HAP-1 (cell line): ENCODE results near the gene DMTF1.
A peak's percentile ranks its signal among the peaks of the same experiment; 100 is the strongest.

Source experiments
- DNase-seq, 2 experiments: peaks; one replicate each; pipeline ENCODE4 v3.0.0-alpha.2; 2016 to 2020; ENCODE audit warnings: low spot score in 2 of 2
- H3K27me3 ChIP-seq: fragments of 250-450 bp; sonication (Bioruptor Pico); 2 replicates; pipeline ENCODE4 v1.5.1; 2020; ENCODE audit warnings: low read depth, mild to moderate bottlenecking, moderate library complexity
- H3K36me3 ChIP-seq: fragments of 250-450 bp; sonication (Bioruptor Pico); replicated peaks from 2 replicates; pipeline ENCODE4 v1.5.1; 2020; ENCODE audit warnings: mild to moderate bottlenecking
- H3K4me1 ChIP-seq: fragments of 250-450 bp; sonication (Bioruptor Pico); 2 replicates; pipeline ENCODE4 v1.5.1; 2020; ENCODE audit warnings: mild to moderate bottlenecking
- H3K4me3 ChIP-seq: fragments of 250-450 bp; sonication (Bioruptor Pico); 2 replicates; pipeline ENCODE4 v1.5.1; 2020; ENCODE audit warnings: mild to moderate bottlenecking, moderate library complexity
- H3K9me3 ChIP-seq: fragments of 250-450 bp; sonication (Bioruptor Pico); 2 replicates; pipeline ENCODE4 v1.5.1; 2020; ENCODE audit warnings: mild to moderate bottlenecking, moderate library complexity
- in situ Hi-C: fragments of 300-500 bp; cut with MboI; formaldehyde crosslinking; loops from 3 replicates; pipeline ENCODE4 v1.14.3; 2020; ENCODE audit warnings: low sequenced_read_pairs, inconsistent platforms, mixed read lengths

DMTF1 gene

DNA sequence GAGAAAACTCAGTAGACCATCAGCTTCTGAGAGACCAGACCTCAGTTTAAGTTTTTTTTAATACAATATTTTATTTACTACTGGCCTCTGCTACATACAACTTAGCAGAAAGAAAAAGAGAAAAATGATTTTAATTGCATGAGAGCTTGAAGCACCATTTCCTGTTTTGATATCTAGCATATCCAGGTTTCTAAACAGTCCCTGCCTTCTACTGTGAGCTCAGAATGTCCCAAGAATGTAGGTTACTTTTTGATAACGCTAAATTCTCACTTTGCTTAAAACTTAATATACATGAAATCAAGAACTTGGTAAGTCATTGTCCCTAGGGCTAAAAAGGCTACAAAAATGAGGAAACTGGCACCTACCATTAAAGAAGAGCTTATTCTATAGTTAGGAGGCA lies 60.2 kb downstream of the DMTF1 start:
- Histone ChIP-seq H3K9me3 (0 out of 2 replicates have a peak, but pooled peaks cover 3% of the 10 kb centered on the region), H3K27me3 (no peaks in the 10 kb centered on the region), H3K4me3 (no peak overlapping the region), H3K4me1 (no peaks in the 10 kb centered on the region; the same call in 1 of the 2 replicates), H3K36me3 (peaks cover 24% of the 10 kb centered on the region)
- no peak for DNase-seq
- in situ Hi-C loops, result no loop called here

DNA sequence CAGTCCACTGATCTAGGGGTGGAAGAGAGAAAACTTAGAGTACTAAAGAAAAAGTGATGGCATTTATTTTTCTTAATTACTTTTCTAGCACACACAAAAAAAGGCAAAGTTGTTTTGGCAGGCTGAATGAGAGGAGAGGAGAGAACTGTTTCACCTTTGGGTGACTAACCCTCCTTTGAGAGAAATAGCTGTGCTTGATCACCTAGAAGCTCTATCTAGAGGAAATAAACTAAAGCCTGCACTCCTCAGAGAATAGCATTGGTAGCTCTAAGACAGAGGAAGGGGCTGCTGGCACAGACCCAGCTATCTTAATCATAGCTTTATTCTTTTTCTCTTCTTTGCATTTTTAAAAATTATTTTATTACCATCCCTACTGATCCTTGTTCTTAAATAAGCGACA lies 61.0 kb downstream of the DMTF1 start:
- in situ Hi-C loops, result no loop called here
- Histone ChIP-seq H3K36me3 (peaks cover 26% of the 10 kb centered on the region), H3K27me3 (no peaks in the 10 kb centered on the region), H3K9me3 (0 out of 2 replicates have a peak, but pooled peaks cover 3% of the 10 kb centered on the region), H3K4me1 (peaks cover 2% of the 10 kb centered on the region; the same call in 1 of the 2 replicates), H3K4me3 (no peak overlapping the region)
- DNase-seq, result no peak

DNA sequence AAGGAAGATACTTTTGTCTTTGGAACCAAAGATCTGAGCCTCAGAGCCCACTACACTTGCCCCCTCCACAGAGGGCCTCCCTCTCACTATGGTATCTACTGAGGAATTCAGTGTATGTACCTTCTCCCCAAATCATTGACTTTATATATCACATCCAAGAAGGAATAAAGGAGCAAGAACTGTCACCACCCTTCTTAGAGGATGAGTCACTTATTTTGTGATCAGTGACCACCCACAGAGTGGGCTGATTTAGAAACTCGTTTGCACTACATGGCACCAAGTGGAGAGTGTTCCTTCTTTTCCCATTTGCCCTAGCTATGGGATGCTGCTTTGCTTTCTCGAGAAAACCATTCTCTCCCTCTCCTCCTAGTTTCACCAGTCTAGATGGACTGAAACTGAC lies 61.6 kb downstream of the DMTF1 start:
- no peak for DNase-seq
- H3K4me3 ChIP-seq, result no peak overlapping the region
- 0 out of 2 replicates have a peak, but pooled peaks cover 3% of the 10 kb centered on the region for H3K9me3 ChIP-seq
- H3K4me1 ChIP-seq, result peaks cover 5% of the 10 kb centered on the region; the same call in 1 of the 2 replicates
- in situ Hi-C loops, result no loop called here
- peaks cover 26% of the 10 kb centered on the region for H3K36me3 ChIP-seq
- H3K27me3 ChIP-seq, result no peaks in the 10 kb centered on the region

DNA sequence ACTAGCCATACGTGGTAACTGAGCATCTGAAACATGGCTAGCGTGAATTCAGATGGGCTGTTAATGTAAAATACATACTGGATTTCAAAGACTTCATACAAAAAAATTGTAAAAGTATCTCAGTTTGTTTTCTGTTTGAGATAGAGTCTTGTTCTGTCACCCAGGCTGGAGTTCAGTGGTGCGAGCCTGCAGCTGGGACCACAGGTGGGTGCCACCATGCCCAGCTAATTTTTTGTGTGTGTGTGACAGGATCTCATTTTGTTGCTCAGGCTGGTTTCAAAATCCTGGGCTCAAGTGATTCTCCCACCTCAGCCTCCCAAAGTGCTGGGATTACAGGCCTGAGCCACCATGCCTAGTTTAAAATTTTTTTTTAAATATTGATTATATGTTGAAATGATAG lies 62.8 kb downstream of the DMTF1 start:
- DNase-seq, result no peak
- peaks cover 28% of the 10 kb centered on the region for H3K36me3 ChIP-seq
- H3K27me3 ChIP-seq, result no peaks in the 10 kb centered on the region
- no peak overlapping the region for H3K4me3 ChIP-seq
- in situ Hi-C loops, result no loop called here
- peaks cover 5% of the 10 kb centered on the region; the same call in 1 of the 2 replicates for H3K4me1 ChIP-seq
- no peaks in the 10 kb centered on the region for H3K9me3 ChIP-seq

DNA sequence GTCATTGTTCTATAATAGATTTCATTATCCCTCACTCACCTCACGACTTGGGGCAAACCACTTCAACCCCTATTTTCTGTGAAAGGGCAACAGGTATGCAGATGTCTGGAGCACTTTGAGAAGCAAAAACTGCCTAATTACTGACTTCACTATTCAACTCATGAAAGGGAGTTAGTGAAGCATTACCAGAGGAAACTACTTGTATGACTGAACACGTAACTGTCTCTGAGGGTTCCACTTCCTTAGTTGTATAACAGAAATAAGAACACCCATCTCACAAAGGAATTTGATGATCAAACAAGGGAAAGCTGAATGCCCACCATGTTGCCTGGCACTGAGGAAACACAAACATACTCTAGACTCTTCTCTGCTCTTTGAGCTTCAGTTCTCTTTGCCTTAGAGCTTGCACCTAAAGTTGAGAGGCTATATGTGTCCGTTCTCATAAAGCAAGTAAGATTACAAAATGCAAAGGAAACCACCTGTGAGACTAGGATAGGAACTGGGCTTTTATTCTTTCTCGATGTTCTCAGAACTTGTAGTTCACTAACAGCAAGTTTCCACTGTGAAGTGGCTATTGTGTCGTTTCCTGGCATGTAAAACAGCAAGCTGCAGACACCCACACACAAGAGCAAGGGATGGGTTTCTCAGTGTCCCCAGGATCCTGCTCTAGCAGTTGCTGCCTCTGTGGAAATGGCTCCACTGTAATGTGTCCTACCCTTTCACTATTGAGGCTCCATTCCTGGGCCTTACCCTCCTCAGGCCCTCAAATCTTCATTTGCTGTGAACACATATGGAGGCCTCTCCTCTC lies 64.7 kb downstream of the DMTF1 start:
- no peak overlapping the region for H3K4me3 ChIP-seq
- H3K4me1 ChIP-seq, result peaks cover 8% of the 10 kb centered on the region
- no peak for DNase-seq
- no peaks in the 10 kb centered on the region for H3K9me3 ChIP-seq
- in situ Hi-C loops, result no loop called here
- H3K36me3 ChIP-seq, result peaks cover 18% of the 10 kb centered on the region
- H3K27me3 ChIP-seq, result no peaks in the 10 kb centered on the region

DNA sequence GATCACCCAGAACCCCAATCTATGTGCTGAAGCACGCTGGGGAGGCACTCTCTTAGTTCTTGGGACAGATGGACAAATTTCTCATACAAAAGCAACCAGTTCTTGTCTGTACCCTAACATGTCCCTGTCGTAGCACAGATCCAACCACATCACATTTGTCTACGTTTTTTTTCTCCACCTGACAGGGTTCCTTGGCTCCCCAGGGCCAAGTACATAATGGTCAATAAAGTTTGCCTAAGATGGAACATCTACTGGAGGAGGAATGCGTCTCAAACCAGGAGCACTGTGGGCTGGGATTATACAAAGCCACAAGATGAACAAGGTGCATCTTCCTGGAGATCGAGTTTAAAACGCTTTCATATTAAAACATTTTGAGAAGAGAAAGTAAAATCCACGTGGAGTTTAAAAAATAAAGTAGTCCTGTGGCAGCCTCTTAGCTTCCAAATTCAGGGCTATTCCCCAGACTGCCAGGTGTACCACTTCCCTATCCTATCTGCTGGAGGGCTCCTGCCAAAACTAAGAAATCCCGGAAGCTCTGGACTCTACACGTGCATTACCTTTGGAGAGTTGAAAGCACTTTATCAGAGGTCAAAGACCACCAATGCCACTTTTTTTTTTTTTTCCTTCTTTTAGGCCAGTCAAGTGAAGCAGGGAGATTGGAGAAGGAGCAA lies 65.9 kb downstream of the DMTF1 start:
- no peaks in the 10 kb centered on the region for H3K27me3 ChIP-seq
- in situ Hi-C loops, result no loop called here
- peak overlapping the region; percentile 72 for H3K4me3 ChIP-seq
- H3K9me3 ChIP-seq, result no peaks in the 10 kb centered on the region
- peaks cover 8% of the 10 kb centered on the region for H3K4me1 ChIP-seq
- no peak for DNase-seq
- H3K36me3 ChIP-seq, result peaks cover 16% of the 10 kb centered on the region

DNA sequence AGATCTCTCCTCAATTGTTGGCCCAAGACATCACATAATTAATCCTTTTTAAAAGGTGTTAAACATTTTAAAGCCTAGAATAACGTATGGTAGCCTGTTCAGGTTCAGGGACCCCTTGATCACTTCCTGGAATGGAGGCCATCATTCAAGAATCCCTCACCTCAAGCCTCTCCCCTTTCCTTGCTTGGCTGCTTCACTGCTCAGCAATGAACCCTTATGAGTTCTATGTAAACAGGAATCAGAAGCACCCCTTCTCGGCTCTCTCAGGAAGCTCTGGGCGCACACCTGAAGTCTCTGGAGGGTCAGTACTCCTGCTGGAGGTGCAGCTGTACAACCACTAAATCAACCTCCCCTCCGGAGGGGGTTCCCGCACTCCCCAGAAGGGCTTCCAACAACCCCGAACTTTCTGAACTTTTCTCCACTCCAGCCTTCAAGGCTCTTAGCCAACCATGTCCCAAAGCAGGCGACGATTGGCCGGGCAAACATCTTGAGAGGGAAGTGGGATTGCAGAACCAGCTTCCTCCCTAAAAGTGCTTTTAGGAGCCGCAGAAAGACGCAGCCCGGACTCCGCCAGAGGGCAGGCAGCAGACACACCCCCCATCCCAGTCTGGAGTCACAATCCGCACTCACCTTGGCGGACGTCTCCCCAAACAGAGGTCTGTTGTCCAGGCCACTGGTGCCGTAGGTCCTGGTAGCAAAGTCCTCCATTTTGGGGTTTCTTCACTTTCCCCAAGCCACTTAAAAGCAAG lies 66.7 kb downstream of the DMTF1 start:
- no peaks in the 10 kb centered on the region for H3K27me3 ChIP-seq
- H3K36me3 ChIP-seq, result peaks cover 12% of the 10 kb centered on the region; the same call in 1 of the 2 replicates
- no peaks in the 10 kb centered on the region for H3K9me3 ChIP-seq
- in situ Hi-C loops, result no loop called here
- peak; percentile 35 to 65 for DNase-seq
- H3K4me3 ChIP-seq, result peak overlapping the region; percentile 72
- H3K4me1 ChIP-seq, result peaks cover 8% of the 10 kb centered on the region

DNA sequence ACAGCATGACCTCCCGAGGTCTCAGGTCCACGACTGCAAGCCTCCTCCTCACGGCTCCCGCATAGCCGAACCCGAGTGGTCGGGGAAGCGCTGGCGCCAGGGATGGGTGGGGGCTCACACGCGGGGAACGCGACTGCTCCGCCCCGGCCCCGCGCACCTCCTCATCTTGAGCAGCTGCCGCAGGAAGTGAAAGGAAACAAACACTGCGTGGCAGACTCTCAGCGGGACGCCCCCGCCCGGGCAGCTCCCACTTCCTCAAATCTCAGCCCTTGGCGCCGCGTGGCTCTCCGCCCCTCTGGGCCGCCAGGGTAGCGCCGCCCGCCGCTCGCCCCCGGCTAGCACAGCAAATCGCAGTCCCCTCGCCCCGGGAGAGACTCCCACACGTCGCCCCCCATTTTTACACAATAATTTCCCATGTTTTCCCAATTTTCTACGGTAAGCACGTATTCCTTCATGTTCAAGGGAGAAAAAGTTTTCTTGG lies 67.3 kb downstream of the DMTF1 start, which contains the start of gene TMEM243:
TMEM243 (minus strand) TSS at position 188 of the 481 bp plus-strand sequence. CDS start 229 bp downstream, outside the sequence.
- in situ Hi-C loops, result no loop called here
- Histone ChIP-seq H3K27me3 (no peaks in the 10 kb centered on the region), H3K4me1 (peaks cover 8% of the 10 kb centered on the region), H3K36me3 (peaks cover 12% of the 10 kb centered on the region; the same call in 1 of the 2 replicates), H3K9me3 (no peaks in the 10 kb centered on the region), H3K4me3 (peak within 1 kb of the TSS; percentile 72)
- peak; percentile 42 to 76 for DNase-seq

DNA sequence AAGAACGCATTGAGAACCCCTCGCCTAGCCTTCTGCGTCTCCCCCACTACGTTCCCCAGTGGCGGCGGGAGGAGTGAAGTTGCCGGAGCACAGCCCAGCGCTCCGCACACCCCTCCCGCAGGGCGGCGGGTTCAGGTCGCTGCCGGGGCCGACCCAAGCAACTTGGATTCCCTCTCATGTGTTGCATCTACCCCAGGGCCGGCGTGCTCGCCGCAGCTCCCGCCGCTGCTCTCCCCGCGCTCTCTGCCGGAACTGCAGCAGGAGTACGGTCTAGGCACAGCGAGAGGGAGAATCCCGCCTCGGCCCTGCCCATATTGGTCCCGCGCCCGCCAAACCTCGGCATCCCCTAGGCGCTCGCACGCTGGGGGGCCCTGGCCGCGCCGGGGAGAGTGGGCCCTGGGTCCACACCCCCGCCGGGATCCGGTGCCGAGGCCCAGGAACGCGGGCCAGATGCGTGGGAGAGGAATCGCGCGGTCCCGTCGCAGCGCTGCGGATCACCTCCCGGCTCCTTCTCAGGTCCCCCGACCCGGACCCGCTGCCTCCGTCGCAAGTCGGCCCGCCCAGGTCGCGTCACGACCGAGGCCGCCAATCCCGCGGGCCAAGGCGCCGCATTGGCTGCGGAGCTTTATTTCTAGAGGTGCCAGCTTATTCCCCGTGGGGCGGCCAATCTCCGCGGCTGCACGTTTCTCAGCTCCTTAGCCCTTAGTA lies 67.9 kb downstream of the DMTF1 start:
- H3K9me3 ChIP-seq, result no peaks in the 10 kb centered on the region
- H3K36me3 ChIP-seq, result peaks cover 12% of the 10 kb centered on the region; the same call in 1 of the 2 replicates
- no peaks in the 10 kb centered on the region for H3K27me3 ChIP-seq
- in situ Hi-C loops, result no loop called here
- DNase-seq, result peak; percentile 71 to 84
- peak overlapping the region; percentile 72 for H3K4me3 ChIP-seq
- peaks cover 8% of the 10 kb centered on the region for H3K4me1 ChIP-seq

DNA sequence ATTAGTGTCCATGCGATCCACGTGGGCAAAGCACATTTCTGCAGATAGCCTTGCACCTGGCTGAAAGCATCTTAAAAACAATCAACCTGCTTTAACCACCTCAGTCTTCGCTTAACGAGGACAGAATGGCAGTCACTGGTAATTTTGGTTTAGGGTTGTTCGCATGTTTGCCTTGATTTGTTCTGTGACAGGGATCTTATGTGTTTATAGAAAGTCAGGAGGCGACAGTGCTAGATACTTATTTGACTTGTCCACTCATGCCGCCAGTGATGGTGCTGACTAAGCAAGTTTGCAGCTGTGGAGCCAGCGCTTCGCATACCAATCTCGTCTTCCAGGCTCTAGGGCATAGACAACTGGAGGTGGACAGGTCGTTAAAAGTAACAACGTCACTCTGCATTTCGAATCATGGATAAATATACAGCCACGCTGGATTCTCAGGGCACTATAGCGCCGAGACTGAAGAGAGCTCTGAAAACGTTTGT lies 68.5 kb downstream of the DMTF1 start:
- Histone ChIP-seq H3K4me3 (peak overlapping the region; percentile 72), H3K36me3 (peaks cover 12% of the 10 kb centered on the region; the same call in 1 of the 2 replicates), H3K9me3 (no peaks in the 10 kb centered on the region), H3K27me3 (0 out of 2 replicates have a peak, but pooled peaks cover 4% of the 10 kb centered on the region), H3K4me1 (peaks cover 8% of the 10 kb centered on the region)
- in situ Hi-C loops, result no loop called here
- no peak for DNase-seq

DNA sequence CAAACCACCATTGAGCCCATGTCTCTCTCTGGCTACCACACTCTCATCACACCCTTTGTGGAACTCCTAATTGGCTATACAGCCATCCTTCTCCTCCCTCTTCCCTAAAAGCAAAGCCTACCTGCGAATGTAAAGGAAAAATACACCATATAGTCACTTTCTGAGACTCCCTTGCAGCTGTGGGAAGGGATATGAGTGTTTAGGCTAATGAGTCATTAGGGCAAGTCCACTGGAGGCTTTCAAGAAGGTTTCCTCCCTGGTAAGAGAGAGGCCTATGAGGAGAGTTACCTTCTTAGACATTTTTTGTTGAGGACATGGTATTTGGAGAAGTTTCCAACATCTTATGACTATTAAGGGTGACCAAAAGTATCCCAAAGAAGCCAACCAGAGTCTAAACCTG lies 71.4 kb downstream of the DMTF1 start:
- Histone ChIP-seq H3K9me3 (no peaks in the 10 kb centered on the region), H3K27me3 (0 out of 2 replicates have a peak, but pooled peaks cover 7% of the 10 kb centered on the region), H3K4me1 (peaks cover 4% of the 10 kb centered on the region), H3K4me3 (no peak overlapping the region), H3K36me3 (0 out of 2 replicates have a peak, but pooled peaks cover 2% of the 10 kb centered on the region)
- DNase-seq, result no peak
- in situ Hi-C loops, result no loop called here

DNA sequence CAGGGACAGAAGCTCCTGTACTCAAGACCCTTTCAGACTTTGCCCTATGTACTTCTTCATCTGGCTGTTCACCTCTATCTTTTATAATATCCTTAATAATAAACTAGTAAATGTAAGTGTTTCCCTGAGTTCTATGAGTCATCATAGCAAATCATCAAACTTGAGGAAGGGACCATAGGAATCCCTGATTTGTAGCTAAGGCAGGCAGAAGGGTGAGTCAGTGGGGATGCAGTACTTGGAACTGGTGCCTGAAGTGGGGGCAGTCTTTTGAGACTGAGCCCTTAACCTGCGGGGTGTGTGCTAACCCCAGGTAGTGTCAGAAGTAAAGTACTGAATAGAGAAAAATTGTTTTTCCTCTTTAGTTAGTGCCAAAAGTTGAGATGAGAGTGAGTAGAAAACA lies 73.4 kb downstream of the DMTF1 start:
- Histone ChIP-seq H3K27me3 (0 out of 2 replicates have a peak, but pooled peaks cover 7% of the 10 kb centered on the region), H3K4me1 (peaks cover 1% of the 10 kb centered on the region), H3K9me3 (no peaks in the 10 kb centered on the region), H3K4me3 (no peak overlapping the region), H3K36me3 (no peaks in the 10 kb centered on the region)
- in situ Hi-C loops, result loop anchor here (25.0 kb wide), 2 partner anchors 163 to 288 kb away; partner anchors contain the start of gene ELAPOR2
- DNase-seq, result no peak
